COLO829 (cell line): ENCODE measurements around the gene TIMM22.
"Not testable (repeated sequence)": the region's sequence is repeated elsewhere in the genome, so short reads cannot be mapped to it uniquely, and the experiment has no call there.

Experiments used
- DNase-seq: peaks from one replicate; pipeline ENCODE4 v3.0.0; 2012; ENCODE audit warnings: low spot score

The TIMM22 gene

GRCh38 chr17:996554-997344 is at the start of gene TIMM22:
TSS of gene TIMM22 (plus strand) at chr17:997129. CDS start at chr17:997143, 14 bp downstream.
- DNase-seq = peak; percentile 98

GRCh38 chr17:948284-948852 is 48.6 kb upstream of the TIMM22 start:
- no peak for DNase-seq

- no peak for DNase-seq
Measured at GRCh38 chr17:949623-950303, 47.2 kb upstream of the TIMM22 start.

GRCh38 chr17:951325-952132 is 45.4 kb upstream of the TIMM22 start:
- no peak for DNase-seq

GRCh38 chr17:952592-952991 is 44.3 kb upstream of the TIMM22 start:
- DNase-seq = not testable (repeated sequence)

GRCh38 chr17:953767-954166 is 43.2 kb upstream of the TIMM22 start:
- DNase-seq = no peak

GRCh38 chr17:954431-955164 is 42.3 kb upstream of the TIMM22 start:
- DNase-seq = no peak

- peak; percentile 72 for DNase-seq
Measured at GRCh38 chr17:956905-957304, 40.0 kb upstream of the TIMM22 start.

GRCh38 chr17:957856-958421 is 39.0 kb upstream of the TIMM22 start:
- no peak for DNase-seq

GRCh38 chr17:958712-959451 is 38.0 kb upstream of the TIMM22 start:
- DNase-seq = no peak

- DNase-seq = no peak
Measured at GRCh38 chr17:962166-962565, 34.8 kb upstream of the TIMM22 start.

- no peak for DNase-seq
Measured at GRCh38 chr17:962670-963069, 34.3 kb upstream of the TIMM22 start.

- no peak for DNase-seq
Measured at GRCh38 chr17:964876-965275, 32.1 kb upstream of the TIMM22 start.

GRCh38 chr17:965311-965989 is 31.5 kb upstream of the TIMM22 start:
- DNase-seq = no peak

GRCh38 chr17:967122-967521 is 29.8 kb upstream of the TIMM22 start:
- no peak for DNase-seq

- no peak for DNase-seq
Measured at GRCh38 chr17:968812-969730, 27.9 kb upstream of the TIMM22 start.

GRCh38 chr17:969811-970355 is 27.0 kb upstream of the TIMM22 start:
- DNase-seq = no peak

- DNase-seq = no peak
Measured at GRCh38 chr17:970364-970763, 26.6 kb upstream of the TIMM22 start.

GRCh38 chr17:971861-972260 is 25.1 kb upstream of the TIMM22 start:
- DNase-seq = not testable (repeated sequence)
